ENCODE data around the gene ARHGAP11B.
"Not testable (repeated sequence)": the region's sequence is repeated elsewhere in the genome, so short reads cannot be mapped to it uniquely, and the experiment has no call there.

The ARHGAP11B gene

GRCh38 chr15:30625436-30626193, at the start of gene ARHGAP11B:
ARHGAP11B (plus strand) TSS chr15:30626128.
- DNase-seq (ENCODE audit: low read depth): peak; percentile 90

- DNase-seq (ENCODE audit: low read depth): not testable (repeated sequence)
Observed at GRCh38 chr15:30579394-30579970, 46.4 kb upstream of the ARHGAP11B start.

GRCh38 chr15:30580716-30581115, 45.2 kb upstream of the ARHGAP11B start:
- DNase-seq (ENCODE audit: low read depth): not testable (repeated sequence)

GRCh38 chr15:30598953-30599352, 27.0 kb upstream of the ARHGAP11B start:
- DNase-seq (ENCODE audit: low read depth): not testable (repeated sequence)

- DNase-seq (ENCODE audit: low read depth): not testable (repeated sequence)
Observed at GRCh38 chr15:30603796-30604195, 22.1 kb upstream of the ARHGAP11B start, which contains the start of gene GOLGA8H. GOLGA8H (plus strand) TSS chr15:30604028; CDS start chr15:30604126, 98 bp downstream.

GRCh38 chr15:30612271-30612670, 13.7 kb upstream of the ARHGAP11B start:
- not testable (repeated sequence) for DNase-seq (ENCODE audit: low read depth)

GRCh38 chr15:30621342-30621741, 4.6 kb upstream of the ARHGAP11B start:
- DNase-seq (ENCODE audit: low read depth): not testable (repeated sequence)

GRCh38 chr15:30626194-30626565, 252 bp downstream of the ARHGAP11B start:
- DNase-seq (ENCODE audit: low read depth): not testable (repeated sequence)

GRCh38 chr15:30626632-30627031, 704 bp downstream of the ARHGAP11B start:
- not testable (repeated sequence) for DNase-seq (ENCODE audit: low read depth)

- no peak for DNase-seq (ENCODE audit: low read depth)
Observed at GRCh38 chr15:30650012-30650929, 24.3 kb downstream of the ARHGAP11B start.

- DNase-seq (ENCODE audit: low read depth): not testable (repeated sequence)
Observed at GRCh38 chr15:30661154-30661553, 35.2 kb downstream of the ARHGAP11B start.

GRCh38 chr15:30669621-30670020, 43.7 kb downstream of the ARHGAP11B start:
- DNase-seq (ENCODE audit: low read depth): not testable (repeated sequence)

- DNase-seq (ENCODE audit: low read depth): no peak
Observed at GRCh38 chr15:30670056-30670455, 44.1 kb downstream of the ARHGAP11B start.

GRCh38 chr15:30671309-30671708, 45.4 kb downstream of the ARHGAP11B start:
- DNase-seq (ENCODE audit: low read depth): no peak

- no peak for DNase-seq (ENCODE audit: low read depth)
Observed at GRCh38 chr15:30675126-30675525, 49.2 kb downstream of the ARHGAP11B start.

GRCh38 chr15:30675891-30676290, 50.0 kb downstream of the ARHGAP11B start:
- not testable (repeated sequence) for DNase-seq (ENCODE audit: low read depth)

GRCh38 chr15:30680997-30681396, 55.1 kb downstream of the ARHGAP11B start:
- DNase-seq (ENCODE audit: low read depth): not testable (repeated sequence)

- not testable (repeated sequence) for DNase-seq (ENCODE audit: low read depth)
Observed at GRCh38 chr15:30685709-30686285, 59.9 kb downstream of the ARHGAP11B start.

GRCh38 chr15:30686651-30687050, 60.7 kb downstream of the ARHGAP11B start:
- DNase-seq (ENCODE audit: low read depth): not testable (repeated sequence)

Measured in activated T-cell treated with anti-CD3 and anti-CD28 coated beads for 1 hour (primary cell).